H1 (cell line): ENCODE results near the gene THAP11. TPM values are rescaled to one million over a fixed set of nuclear protein-coding genes. Genes with fewer than 3 reads are reported as not detected.
A peak's percentile ranks its signal among the peaks of the same experiment; 100 is the strongest.

Experiments
- CTCF ChIA-PET: fragments of 300-600 bp; sonication (Branson Sonifier 250); formaldehyde crosslinking; loops from one replicate; lab custom pipeline; 2021; ENCODE audit not compliant: partially characterized antibody; lab: Charles Lee
- POLR2A ChIA-PET: fragments of 300-600 bp; sonication (Branson Sonifier 250); formaldehyde crosslinking; loops from one replicate; lab custom pipeline; 2021; ENCODE audit warnings: inconsistent platforms; ENCODE audit not compliant: partially characterized antibody; lab: Charles Lee
- DNase-seq, 2 experiments: peaks; one replicate each; pipeline versions ENCODE4 v3.0.0 to v3.0.0-alpha.2; 2010 to 2022; ENCODE audit warnings: low spot score in 2 of 2, low read depth in 1 of 2, mixed read lengths in 1 of 2
- FAIRE-seq: peaks from 2 replicates; lab custom pipeline; 2011; peaks lifted over from hg19 to GRCh38; lab: Jason Lieb, UNC
- H2AFZ ChIP-seq: 2 replicates; pipeline ENCODE4 v1.8.1; 2012; ENCODE audit warnings: low read length, inconsistent platforms
- H2AK5ac ChIP-seq: 2 replicates; pipeline ENCODE4 v1.6.1; 2013; ENCODE audit warnings: low read depth, low read length
- H2BK120ac ChIP-seq: replicated peaks from 2 replicates; pipeline ENCODE3; 2013; ENCODE audit warnings: low read depth, low read length, inconsistent platforms
- H2BK12ac ChIP-seq: 2 replicates; pipeline ENCODE4 v1.6.1; 2013; ENCODE audit warnings: low read depth, low read length
- H2BK15ac ChIP-seq: 2 replicates; pipeline ENCODE4 v1.6.1; 2013; ENCODE audit warnings: low read length
- H2BK20ac ChIP-seq: 2 replicates; pipeline ENCODE4 v1.6.1; 2013; ENCODE audit warnings: low read length
- H2BK5ac ChIP-seq: 2 replicates; pipeline ENCODE4 v1.6.1; 2013; ENCODE audit warnings: low read depth, low read length
- H3K14ac ChIP-seq: 2 replicates; pipeline ENCODE4 v1.6.1; 2013; ENCODE audit warnings: inconsistent platforms; ENCODE audit not compliant: insufficient read length
- H3K18ac ChIP-seq: 2 replicates; pipeline ENCODE4 v1.6.1; 2013; ENCODE audit warnings: low read length; ENCODE audit errors: extremely low read depth
- H3K23ac ChIP-seq: 2 replicates; pipeline ENCODE4 v1.6.1; 2013; ENCODE audit warnings: inconsistent platforms; ENCODE audit not compliant: insufficient read length
- H3K23me2 ChIP-seq: 2 replicates; pipeline ENCODE4 v1.6.1; 2013; ENCODE audit warnings: low read depth, low read length
- H3K27ac ChIP-seq: 2 replicates; pipeline ENCODE4 v1.6.1; 2011; ENCODE audit warnings: low read depth, low read length, inconsistent platforms
- H3K27me3 ChIP-seq, 4 experiments: replicated peaks in 1 of 4; 1 replicate in 1 of 4; 2 replicates in 3 of 4; pipeline versions ENCODE4 v1.6.1 to v1.8.1; 2011 to 2013; ENCODE audit warnings: low read length in 3 of 4, mild to moderate bottlenecking in 3 of 4, inconsistent platforms in 2 of 4, mixed read lengths in 2 of 4, moderate library complexity in 1 of 4; ENCODE audit not compliant: control insufficient read depth in 3 of 4, insufficient read depth in 3 of 4; ENCODE audit errors: extremely low read depth in 1 of 4
- H3K36me3 ChIP-seq, 4 experiments: 2 replicates each; pipeline versions ENCODE4 v1.6.1 to v1.8.1; 2011 to 2013; ENCODE audit warnings: mild to moderate bottlenecking in 4 of 4, low read length in 3 of 4, moderate library complexity in 2 of 4, control low read depth in 1 of 4, inconsistent platforms in 1 of 4; ENCODE audit not compliant: insufficient read depth in 4 of 4, control insufficient read depth in 2 of 4
- H3K4ac ChIP-seq: replicated peaks from 2 replicates; pipeline ENCODE3; 2013; ENCODE audit warnings: low read length, low read depth, mixed read lengths, inconsistent platforms; ENCODE audit not compliant: insufficient read length
- H3K4me1 ChIP-seq, 4 experiments: replicated peaks in 1 of 4; 1 replicate in 1 of 4; 2 replicates in 3 of 4; pipeline versions ENCODE4 v1.6.1 to v1.8.1; 2011 to 2013; ENCODE audit warnings: low read length in 3 of 4, inconsistent platforms in 2 of 4, mixed read lengths in 1 of 4; ENCODE audit not compliant: insufficient read depth in 4 of 4, control insufficient read depth in 3 of 4
- H3K4me2 ChIP-seq, 2 experiments: 2 replicates each; pipeline versions ENCODE4 v1.6.1 to v1.8.1; 2011 to 2013; ENCODE audit warnings: low read depth in 2 of 2, low read length in 2 of 2, control low read depth in 1 of 2, inconsistent platforms in 1 of 2, mild to moderate bottlenecking in 1 of 2; ENCODE audit not compliant: insufficient read depth in 1 of 2
- H3K4me3 ChIP-seq, 4 experiments: fragments of 200-600, 300-600 bp in 1 of 4; sonication (generic), shearing (Covaris generic), sonication (Bioruptor Twin) in 1 of 4; 2 replicates each; pipeline versions ENCODE4 v1.5.1 to v1.8.1; 2011 to 2016; ENCODE audit warnings: low read length in 4 of 4, low read depth in 3 of 4, control low read depth in 2 of 4, inconsistent platforms in 2 of 4, mild to moderate bottlenecking in 2 of 4, mixed read lengths in 1 of 4, moderate library complexity in 1 of 4; ENCODE audit not compliant: insufficient read depth in 2 of 4; ENCODE audit errors: extremely low read depth in 1 of 4
- H3K56ac ChIP-seq: replicated peaks from 2 replicates; pipeline ENCODE3; 2013; ENCODE audit warnings: low read depth, mild to moderate bottlenecking, mixed read lengths, low read length, inconsistent platforms; ENCODE audit not compliant: insufficient read length
- H3K79me1 ChIP-seq: 2 replicates; pipeline ENCODE4 v1.6.1; 2013; ENCODE audit warnings: low read depth, low read length, control low read depth
- H3K79me2 ChIP-seq, 2 experiments: 2 replicates each; pipeline versions ENCODE4 v1.6.1 to v1.8.1; 2012 to 2013; ENCODE audit warnings: low read length in 2 of 2, mild to moderate bottlenecking in 2 of 2, inconsistent platforms in 1 of 2; ENCODE audit not compliant: insufficient read depth in 2 of 2, control insufficient read depth in 1 of 2
- H3K9ac ChIP-seq, 4 experiments: replicated peaks in 1 of 4; 1 replicate in 1 of 4; 2 replicates in 3 of 4; pipeline versions ENCODE4 v1.6.1 to v1.8.1; 2011 to 2013; ENCODE audit warnings: low read depth in 3 of 4, low read length in 3 of 4, control low read depth in 2 of 4, mild to moderate bottlenecking in 2 of 4, moderate library complexity in 2 of 4, inconsistent platforms in 1 of 4; ENCODE audit errors: extremely low read depth in 1 of 4
- H3K9me3 ChIP-seq, 2 experiments: 2 replicates each; pipeline versions ENCODE4 v1.6.1 to v1.8.1; 2012 to 2013; ENCODE audit warnings: mild to moderate bottlenecking in 2 of 2, moderate library complexity in 2 of 2, control low read depth in 1 of 2, inconsistent platforms in 1 of 2, low read depth in 1 of 2, low read length in 1 of 2, mixed read lengths in 1 of 2; ENCODE audit not compliant: insufficient read depth in 2 of 2
- H4K20me1 ChIP-seq, 2 experiments: replicated peaks in 1 of 2; 2 replicates each; pipeline versions ENCODE3 to v1.8.1; 2011 to 2013; ENCODE audit warnings: inconsistent platforms in 2 of 2, low read length in 2 of 2, mild to moderate bottlenecking in 1 of 2; ENCODE audit not compliant: insufficient read depth in 2 of 2, control insufficient read depth in 1 of 2
- H4K5ac ChIP-seq: 2 replicates; pipeline ENCODE4 v1.6.1; 2013; ENCODE audit warnings: low read length, low read depth, mixed read lengths, inconsistent platforms; ENCODE audit not compliant: insufficient read length
- H4K8ac ChIP-seq: 2 replicates; pipeline ENCODE4 v1.8.0; 2013; ENCODE audit warnings: mild to moderate bottlenecking, moderate library complexity, low read length, inconsistent platforms; ENCODE audit not compliant: insufficient read depth; ENCODE audit errors: extremely low read depth
- H4K91ac ChIP-seq: replicated peaks from 2 replicates; pipeline ENCODE3; 2013; ENCODE audit warnings: low read length, mixed read lengths, inconsistent platforms; ENCODE audit not compliant: insufficient read length
- ASH2L ChIP-seq: fragments of 200-600, 300-600 bp; sonication (generic); IDR thresholded peaks from one replicate; pipeline ENCODE4 v1.7.1; 2017; ENCODE audit warnings: low read length
- HDAC2 ChIP-seq, 2 experiments: fragments of 300-600 bp in 1 of 2; sonication (generic) in 1 of 2; IDR thresholded peaks; 2 replicates each; pipeline ENCODE4 v1.6.1; 2011 to 2012; ENCODE audit warnings: low read depth in 2 of 2, low read length in 2 of 2, mild to moderate bottlenecking in 2 of 2, moderate library complexity in 2 of 2, borderline replicate concordance in 1 of 2, inconsistent platforms in 1 of 2
- PHF8 ChIP-seq: fragments of 200-600 bp; sonication (generic); conservative IDR thresholded peaks from 2 replicates; pipeline ENCODE4 v1.7.1; 2012; ENCODE audit warnings: low read depth, mild to moderate bottlenecking, inconsistent platforms, low read length, moderate library complexity
- SIN3A ChIP-seq, 2 experiments: IDR thresholded peaks in 1 of 2; conservative IDR thresholded peaks in 1 of 2; 2 replicates each; pipeline ENCODE4 v1.6.1; 2011 to 2012; ENCODE audit warnings: low read length in 2 of 2, improper control_type of control experiment in 1 of 2, low read depth in 1 of 2, mild to moderate bottlenecking in 1 of 2
- SP2 ChIP-seq: IDR thresholded peaks from 2 replicates; pipeline ENCODE4 v1.6.1; 2012; ENCODE audit warnings: mild to moderate bottlenecking, low read length, inconsistent platforms
- YY1 ChIP-seq: IDR thresholded peaks from 2 replicates; pipeline ENCODE4 v1.6.1; 2011; ENCODE audit warnings: low read depth, mild to moderate bottlenecking, low read length
- ZNF274 ChIP-seq: IDR thresholded peaks from 2 replicates; pipeline ENCODE4 v1.7.0; 2012; ENCODE audit warnings: low read length, borderline replicate concordance; ENCODE audit errors: extremely low read depth
- WGBS, 2 experiments: shearing (Covaris generic) in 1 of 2; methylation state at CpG; one replicate each; pipeline versions ENCODE4 v1.1.6 to v1.1.7; 2013 to 2015; ENCODE audit warnings: low lambda C conversion rate in 2 of 2, mixed read lengths in 2 of 2, inconsistent platforms in 1 of 2, low coverage in 1 of 2, missing lambda C conversion rate in 1 of 2; ENCODE audit not compliant: insufficient replicate concordance in 2 of 2, insufficient coverage in 1 of 2, insufficient read length in 1 of 2; ENCODE audit errors: extremely low coverage in 1 of 2, missing lambda C conversion rate in 1 of 2; 5-methylcytosine and 5-hydroxymethylcytosine counted together
- polyA plus RNA-seq, 7 experiments: library from polyadenylated mRNA; depleted of rRNA in 3 of 7; stranded (reverse) in 5 of 7; unstranded in 2 of 7; fragments of >200 nt in 5 of 7; fragments of 200-250 nt in 2 of 7; gene quantifications; 1 replicate in 5 of 7; 2 replicates in 1 of 7; 4 replicates in 1 of 7; pipeline versions ENCODE4 v1.2.1 to v1.2.3, GENCODE V29; 2011 to 2013; ENCODE audit warnings: missing spikeins in 2 of 7, mixed read lengths in 2 of 7
- total RNA-seq: library from RNA; stranded (reverse); fragmentation: NEBNext Ultra II Directional; extraction: Animal tissue kit (Norgen Biotek cat#: 25700); gene quantifications from 2 replicates; pipeline ENCODE4 v1.2.1, GENCODE V29; 2021
- TF ChIP-seq, protein P1 (sequence below): IDR thresholded peaks from 2 replicates; pipeline ENCODE4 v1.6.1; 2012; ENCODE audit warnings: inconsistent platforms
- TF ChIP-seq, protein P2 (sequence below): IDR thresholded peaks from 2 replicates; pipeline ENCODE4 v1.6.1; 2012; ENCODE audit warnings: inconsistent platforms

The THAP11 gene
- total and polyA plus RNA-seq, 2 of the 8 experiments (the other 6 are each of a cell fraction or from before 2014, with no cell fraction given) = 50.8 to 54.8 TPM

DNA sequence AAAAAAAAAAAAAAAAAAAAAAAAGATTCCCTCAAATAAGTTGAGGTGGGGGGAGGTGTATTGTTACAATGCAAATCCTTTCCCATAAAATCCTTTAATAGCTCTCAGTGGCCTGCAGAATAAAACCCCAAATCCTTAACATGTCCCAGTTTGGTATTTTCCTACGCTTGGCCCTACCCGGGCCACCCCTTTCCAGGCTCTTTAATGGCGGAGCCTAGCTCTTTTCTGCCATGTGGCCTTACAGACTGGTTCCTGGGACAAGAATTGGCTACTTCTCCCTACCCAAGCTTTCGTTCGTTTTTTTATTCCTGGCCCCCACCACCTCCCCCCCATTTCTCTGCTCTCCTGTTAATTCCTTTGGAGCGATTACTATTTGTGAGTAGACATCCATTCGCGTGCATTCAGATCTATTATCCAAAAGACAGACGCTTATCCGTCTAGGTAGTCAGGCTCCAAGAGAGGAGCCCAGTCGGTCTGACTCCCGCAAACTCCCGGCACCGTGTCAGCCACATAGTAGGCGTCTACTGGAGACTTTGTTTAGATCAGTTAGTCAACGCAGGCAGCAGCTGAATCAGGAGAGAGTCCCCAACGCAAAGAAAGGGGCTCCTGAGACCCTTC is 813 bp upstream of the THAP11 start:
- no peaks in the 10 kb centered on the region for H3K9me3 ChIP-seq
- H2BK20ac ChIP-seq = no peak overlapping the region
- H3K27me3 ChIP-seq = no peaks in the 10 kb centered on the region
- H3K56ac ChIP-seq = peak overlapping the region; percentile 40
- no peak overlapping the region for H2BK120ac ChIP-seq
- FAIRE-seq (no peak), DNase-seq (no peak)
- ChIA-PET CTCF (interaction anchor here (0.7 to 3.4 kb wide), 20 partner anchors 8 to 1366 kb away, joined by 3 to 33 read pairs (median 4); partner anchors contain the start of genes NRN1L, RANBP10 and TSNAXIP1), POLR2A (interaction anchor here (0.6 to 3.1 kb wide), 12 partner anchors 8 to 285 kb away, joined by 3 to 15 read pairs (median 4); partner anchors contain the start of genes NRN1L, RANBP10 and TSNAXIP1)
- H3K23ac ChIP-seq = no peak overlapping the region
- peaks cover 8 to 32% (median 17%) of the 10 kb centered on the region in 4 experiments for H3K4me1 ChIP-seq
- 53% methylated on average over 17 of the region's 17 CpGs; no CpG with 5 or more reads in 1 of the 2 experiments for WGBS, 2 experiments
- peak overlapping the region; percentile 19; the same call in 1 of the 2 replicates for H3K18ac ChIP-seq
- H3K14ac ChIP-seq = no peak overlapping the region
- H2BK5ac ChIP-seq = peak overlapping the region; percentile 97
- peak overlapping the region; percentile 50 to 94 for H3K4me2 ChIP-seq
- peaks cover 15% of the 10 kb centered on the region for H3K23me2 ChIP-seq
- peak overlapping the region; percentile 98 for H4K8ac ChIP-seq
- H4K20me1 ChIP-seq = peaks cover 13 to 15% of the 10 kb centered on the region in 2 experiments
- peak overlapping the region; percentile 2 for H4K91ac ChIP-seq
- H2AFZ ChIP-seq = peak overlapping the region; percentile 13; the same call in 1 of the 2 replicates
- peak overlapping the region; percentile 53; the same call in 1 of the 2 replicates for H2BK12ac ChIP-seq
- H2AK5ac ChIP-seq = no peak overlapping the region
- H3K4me3 ChIP-seq = peak overlapping the region; percentile 17 to 97 (median 95); a peak in 6 of 8 replicates
- H3K9ac ChIP-seq = peak overlapping the region in 3 of 4 experiments; percentile 57 to 72 (median 64); a peak in 5 of 7 replicates
- H3K27ac ChIP-seq = peak overlapping the region; percentile 80
- peak overlapping the region; percentile 35 for H4K5ac ChIP-seq
- no peak overlapping the region for H2BK15ac ChIP-seq
- H3K79me2 ChIP-seq = peaks cover 0 to 26% of the 10 kb centered on the region in 2 experiments; a peak in 2 of 4 replicates
- peaks cover 7% of the 10 kb centered on the region for H3K79me1 ChIP-seq
- TF ChIP-seq YY1 (peak; percentile 87), ASH2L (peak; percentile 88), HDAC2 (IDR thresholded peaks at IDR 0.05; ENCODE audit: borderline replicate concordance in 1 of 2, low read depth in 2 of 2, low read length in 2 of 2) (no peak), SIN3A (conservative IDR thresholded peaks at IDR 0.05 in 1 of 2, IDR thresholded peaks at IDR 0.05 in 1 of 2; ENCODE audit: low read depth in 1 of 2, low read length in 2 of 2) (0 out of 4 replicates have a peak, but pooled peaks of 1 of the 2 experiments have one; percentile 14), ZNF274 (no peak), PHF8 (0 out of 2 replicates have a peak, but pooled peaks have one; percentile 49), SP2 (no peak)
- TF ChIP-seq, protein P1, sequence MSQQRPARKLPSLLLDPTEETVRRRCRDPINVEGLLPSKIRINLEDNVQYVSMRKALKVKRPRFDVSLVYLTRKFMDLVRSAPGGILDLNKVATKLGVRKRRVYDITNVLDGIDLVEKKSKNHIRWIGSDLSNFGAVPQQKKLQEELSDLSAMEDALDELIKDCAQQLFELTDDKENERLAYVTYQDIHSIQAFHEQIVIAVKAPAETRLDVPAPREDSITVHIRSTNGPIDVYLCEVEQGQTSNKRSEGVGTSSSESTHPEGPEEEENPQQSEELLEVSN = peak; percentile 76; the same call in 1 of the 2 replicates
- TF ChIP-seq, protein P2, sequence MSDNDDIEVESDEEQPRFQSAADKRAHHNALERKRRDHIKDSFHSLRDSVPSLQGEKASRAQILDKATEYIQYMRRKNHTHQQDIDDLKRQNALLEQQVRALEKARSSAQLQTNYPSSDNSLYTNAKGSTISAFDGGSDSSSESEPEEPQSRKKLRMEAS = peak; percentile 53
- no peaks in the 10 kb centered on the region for H3K36me3 ChIP-seq
- H3K4ac ChIP-seq = no peak overlapping the region
